Subcutaneous adipose tissue (tissue), 4 donors: ENCODE results near the gene CNTNAP2. TPM values are rescaled to one million over a fixed set of nuclear protein-coding genes. Genes with fewer than 3 reads are reported as not detected.

Experiments used
- total RNA-seq, 4 donors: library from RNA; depleted of rRNA; stranded (reverse); fragments of >200 nt; gene quantifications; one replicate each; pipeline ENCODE4 v1.1.0, GENCODE V29; 2016
- TF ChIP-seq, protein P1 (sequence below): fragments of 450-650 bp; IDR thresholded peaks from one replicate; pipeline ENCODE4 v1.5.1; 2016; ENCODE audit warnings: low read depth, mild to moderate bottlenecking, control low read depth, antibody characterized with exemption, moderate library complexity

Gene CNTNAP2
- total RNA-seq, 4 donors from 2014 or later, result not detected

DNA sequence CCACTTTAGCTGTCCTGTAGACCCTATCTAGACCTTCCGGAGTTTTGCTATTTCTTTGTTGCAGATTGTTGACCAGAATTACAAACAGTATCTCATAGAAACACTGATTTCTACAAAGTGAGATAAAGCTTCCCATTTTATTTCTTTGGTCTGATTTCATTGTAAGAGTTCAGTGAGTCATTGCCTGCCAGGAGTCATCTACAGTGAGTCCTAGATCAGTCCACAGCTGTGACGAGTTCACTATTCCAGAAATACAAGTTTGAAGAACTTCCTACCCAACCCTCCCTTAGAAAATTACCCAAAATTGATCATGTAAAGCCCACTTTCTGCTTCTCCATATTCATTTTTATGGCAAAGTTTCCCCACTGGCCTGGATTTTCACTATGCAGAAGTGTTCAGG, 905.5 kb downstream of the CNTNAP2 start:
- TF ChIP-seq, protein P1, sequence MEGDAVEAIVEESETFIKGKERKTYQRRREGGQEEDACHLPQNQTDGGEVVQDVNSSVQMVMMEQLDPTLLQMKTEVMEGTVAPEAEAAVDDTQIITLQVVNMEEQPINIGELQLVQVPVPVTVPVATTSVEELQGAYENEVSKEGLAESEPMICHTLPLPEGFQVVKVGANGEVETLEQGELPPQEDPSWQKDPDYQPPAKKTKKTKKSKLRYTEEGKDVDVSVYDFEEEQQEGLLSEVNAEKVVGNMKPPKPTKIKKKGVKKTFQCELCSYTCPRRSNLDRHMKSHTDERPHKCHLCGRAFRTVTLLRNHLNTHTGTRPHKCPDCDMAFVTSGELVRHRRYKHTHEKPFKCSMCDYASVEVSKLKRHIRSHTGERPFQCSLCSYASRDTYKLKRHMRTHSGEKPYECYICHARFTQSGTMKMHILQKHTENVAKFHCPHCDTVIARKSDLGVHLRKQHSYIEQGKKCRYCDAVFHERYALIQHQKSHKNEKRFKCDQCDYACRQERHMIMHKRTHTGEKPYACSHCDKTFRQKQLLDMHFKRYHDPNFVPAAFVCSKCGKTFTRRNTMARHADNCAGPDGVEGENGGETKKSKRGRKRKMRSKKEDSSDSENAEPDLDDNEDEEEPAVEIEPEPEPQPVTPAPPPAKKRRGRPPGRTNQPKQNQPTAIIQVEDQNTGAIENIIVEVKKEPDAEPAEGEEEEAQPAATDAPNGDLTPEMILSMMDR, result no peak

DNA sequence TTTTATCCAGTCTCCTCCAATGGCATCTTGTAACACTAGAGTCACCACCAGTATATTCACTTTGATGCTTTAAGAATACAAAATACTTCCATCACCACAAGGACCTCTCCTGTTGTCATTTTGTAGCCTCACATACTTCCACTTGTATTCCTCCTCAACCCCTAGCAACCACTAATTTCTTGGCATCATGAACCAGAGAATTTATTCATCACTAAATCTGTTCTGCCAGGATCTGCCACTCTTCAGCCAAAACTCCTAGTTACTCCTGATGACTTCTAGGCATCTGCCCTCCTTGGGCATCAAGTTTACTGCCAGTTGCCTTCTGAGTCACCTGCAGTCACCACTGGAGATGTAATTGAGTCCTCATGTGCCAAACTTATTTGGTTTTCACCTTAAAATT, 906.8 kb downstream of the CNTNAP2 start:
- TF ChIP-seq, protein P1, result no peak

DNA sequence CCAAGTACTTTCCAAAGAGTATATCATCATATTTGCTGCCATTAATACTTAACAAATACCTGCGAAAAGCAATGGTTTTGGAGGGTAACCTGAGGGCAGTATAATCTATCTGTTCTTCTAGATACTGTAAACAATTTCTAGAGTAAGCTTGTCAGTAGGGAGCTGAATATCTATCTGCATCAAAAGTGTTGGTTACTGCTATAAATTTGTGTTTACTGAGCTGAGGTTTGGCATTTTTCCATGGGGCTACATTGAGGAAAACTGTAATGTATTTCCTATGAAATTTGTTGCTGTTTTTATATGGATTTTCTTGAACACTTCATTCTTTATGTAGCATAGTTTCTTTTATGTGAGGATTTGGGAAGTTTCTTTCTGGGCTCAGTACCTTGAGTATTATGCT, 913.4 kb downstream of the CNTNAP2 start:
- TF ChIP-seq, protein P1, result no peak

DNA sequence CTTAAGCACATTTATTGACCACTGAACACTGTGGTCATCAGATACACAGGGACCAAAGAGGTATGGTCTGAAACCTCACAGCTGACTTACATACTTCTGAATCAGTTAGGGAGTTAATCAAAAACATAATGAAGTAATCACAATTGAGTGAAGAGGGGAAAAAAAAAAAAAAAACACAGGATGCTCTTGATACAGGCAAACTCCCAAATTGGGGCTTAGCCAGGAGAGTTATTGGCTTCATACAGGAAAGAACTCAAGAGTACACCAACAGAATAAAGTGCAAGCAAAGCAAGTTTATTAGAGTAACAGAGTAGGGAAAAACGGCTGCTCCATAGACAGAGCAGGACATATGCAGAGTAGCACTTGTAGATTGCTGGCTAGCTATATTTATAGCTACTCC, 917.0 kb downstream of the CNTNAP2 start:
- TF ChIP-seq, protein P1, result no peak

DNA sequence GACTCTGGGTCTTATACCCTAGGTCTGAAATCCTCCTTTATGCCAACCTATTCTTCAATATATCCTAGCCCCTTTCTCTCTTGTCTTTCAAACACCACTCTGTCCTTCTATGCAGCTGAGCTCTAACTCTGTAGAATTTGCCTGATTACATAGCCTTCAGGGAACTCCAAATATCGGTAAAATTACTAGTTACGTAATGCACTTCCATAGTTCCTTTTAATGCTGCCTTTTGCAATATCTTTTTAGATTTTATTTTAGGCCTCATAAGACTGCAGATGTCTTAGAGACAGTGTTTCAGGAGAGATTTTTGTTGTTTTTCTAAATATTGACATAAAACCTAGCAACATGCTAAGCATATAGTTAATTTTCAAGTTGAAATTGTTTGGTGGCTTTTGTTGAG, 924.8 kb downstream of the CNTNAP2 start:
- TF ChIP-seq, protein P1, result no peak

DNA sequence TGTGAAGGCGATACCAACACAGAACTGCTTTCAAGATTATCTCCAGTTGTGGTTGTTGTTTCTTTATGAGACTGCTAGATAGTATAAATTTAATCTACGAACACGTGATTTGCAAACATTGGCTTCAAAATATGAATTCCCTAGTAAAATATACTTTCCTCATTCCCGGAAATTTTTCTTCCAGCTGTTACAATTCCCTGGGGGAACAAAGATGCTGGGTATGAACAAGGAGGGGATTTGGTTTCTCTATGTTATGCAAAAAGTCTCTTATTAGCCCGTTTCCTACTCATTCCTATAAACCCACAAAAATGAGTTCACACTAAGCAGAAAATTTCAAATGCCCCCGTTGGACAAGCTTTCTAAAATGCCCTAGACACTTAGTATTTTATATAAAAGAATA, 928.3 kb downstream of the CNTNAP2 start:
- TF ChIP-seq, protein P1, result no peak

DNA sequence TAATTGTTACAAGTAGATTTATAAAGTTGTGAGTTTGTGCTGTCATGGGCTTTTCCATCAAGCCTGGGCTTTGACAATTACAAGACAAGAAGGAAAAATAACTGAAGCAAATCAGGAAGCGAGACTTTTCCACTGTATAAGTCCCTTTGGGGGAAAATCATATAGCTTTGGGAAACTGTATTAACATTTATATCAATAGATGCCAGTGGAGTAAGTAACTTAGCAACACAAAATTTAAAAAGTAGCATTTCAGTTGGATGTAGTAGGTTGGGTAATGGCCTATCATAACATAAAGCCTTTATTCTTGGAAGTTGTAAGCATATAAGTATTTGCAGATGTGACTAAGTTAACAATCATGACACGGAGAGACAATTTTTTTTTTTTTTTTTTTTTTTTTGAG, 931.1 kb downstream of the CNTNAP2 start:
- TF ChIP-seq, protein P1, result no peak
